NOMO-1 (cell line): ENCODE data around the gene RPL10A.
"Not testable (repeated sequence)": the region's sequence is repeated elsewhere in the genome, so short reads cannot be mapped to it uniquely, and the experiment has no call there.

ENCODE experiments used
- DNase-seq, 2 experiments: peaks; one replicate each; lab custom pipeline; 2025; ENCODE audit not compliant: unreplicated experiment in 2 of 2; lab: John Stamatoyannopoulos, UW

Gene RPL10A

DNA sequence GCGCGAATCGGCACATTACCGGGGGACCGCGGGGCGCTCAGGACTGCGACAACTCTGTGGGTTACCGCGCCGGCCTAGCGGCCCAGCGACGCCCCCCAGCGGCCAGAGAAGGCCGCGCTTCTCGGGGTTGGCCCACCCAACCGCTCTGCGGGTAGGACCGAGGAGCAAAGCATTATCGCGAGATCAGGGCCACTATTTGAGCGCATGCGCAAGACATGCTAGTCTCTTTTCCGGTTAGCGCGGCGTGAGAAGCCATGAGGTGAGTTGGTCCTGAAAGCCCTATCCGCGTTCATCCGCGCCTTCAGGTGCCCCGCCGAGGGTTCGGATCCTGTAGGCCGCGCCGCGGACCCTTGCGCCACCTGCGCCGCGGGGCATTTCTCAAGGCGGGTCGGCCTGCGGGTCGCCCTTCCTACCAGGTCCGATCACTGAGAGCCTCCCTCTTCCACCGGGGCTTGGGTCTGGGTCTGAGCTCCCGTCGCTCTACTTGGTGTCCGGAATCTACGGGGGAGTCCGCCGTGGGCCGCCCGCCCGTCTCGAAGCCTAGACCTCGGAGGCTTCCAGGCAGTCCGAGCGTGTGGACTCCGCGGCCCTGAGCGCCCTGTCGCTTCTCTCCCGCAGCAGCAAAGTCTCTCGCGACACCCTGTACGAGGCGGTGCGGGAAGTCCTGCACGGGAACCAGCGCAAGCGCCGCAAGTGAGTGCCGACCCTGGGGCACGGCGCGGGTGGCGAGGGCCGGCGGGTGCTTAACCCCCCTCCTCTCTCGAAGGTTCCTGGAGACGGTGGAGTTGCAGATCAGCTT, at the start of gene RPL10A:
Gene RPL10A (plus strand): TSS at position 221 of the 799 bp plus-strand sequence. CDS start 34 bp downstream, at position 255.
- peak; percentile 96 to 97 for DNase-seq

DNA sequence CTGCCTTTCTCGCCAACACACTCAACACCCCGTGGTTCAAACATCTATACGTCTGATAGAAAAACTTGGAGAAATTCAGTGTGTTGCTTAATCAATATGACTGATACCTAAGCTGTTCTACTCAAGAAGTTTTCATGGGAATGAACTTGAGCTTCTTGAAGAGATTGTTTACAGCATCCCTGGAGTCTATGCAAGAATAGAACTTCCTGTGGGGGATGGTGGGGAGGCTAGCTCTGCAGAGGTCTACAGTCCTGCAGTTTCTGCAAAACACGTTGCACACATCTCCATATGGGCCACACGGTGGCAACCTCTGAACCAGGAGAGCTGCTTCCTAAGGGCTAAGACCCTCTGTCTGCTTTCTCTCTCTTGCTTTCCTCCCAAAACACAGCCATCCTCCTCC, 48.8 kb upstream of the RPL10A start:
- DNase-seq = peak; percentile 10 to 32

DNA sequence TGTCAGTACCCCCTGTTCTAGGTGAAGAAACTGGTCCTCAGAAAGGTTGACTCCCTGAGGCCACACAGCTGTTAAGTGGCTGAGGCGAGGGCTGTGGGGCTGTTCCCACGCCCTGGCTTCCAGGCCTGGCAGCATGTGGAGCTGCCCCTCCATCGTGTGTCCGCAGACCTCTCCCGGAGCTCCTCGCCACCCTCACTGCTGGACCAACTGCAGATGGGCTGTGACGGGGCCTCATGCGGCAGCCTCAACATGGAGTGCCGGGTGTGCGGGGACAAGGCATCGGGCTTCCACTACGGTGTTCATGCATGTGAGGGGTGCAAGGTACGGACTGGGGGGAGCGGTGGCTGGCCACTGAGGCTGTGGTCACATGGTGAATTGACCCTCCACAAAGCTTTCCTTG, 48.2 kb upstream of the RPL10A start:
- DNase-seq = no peak

DNA sequence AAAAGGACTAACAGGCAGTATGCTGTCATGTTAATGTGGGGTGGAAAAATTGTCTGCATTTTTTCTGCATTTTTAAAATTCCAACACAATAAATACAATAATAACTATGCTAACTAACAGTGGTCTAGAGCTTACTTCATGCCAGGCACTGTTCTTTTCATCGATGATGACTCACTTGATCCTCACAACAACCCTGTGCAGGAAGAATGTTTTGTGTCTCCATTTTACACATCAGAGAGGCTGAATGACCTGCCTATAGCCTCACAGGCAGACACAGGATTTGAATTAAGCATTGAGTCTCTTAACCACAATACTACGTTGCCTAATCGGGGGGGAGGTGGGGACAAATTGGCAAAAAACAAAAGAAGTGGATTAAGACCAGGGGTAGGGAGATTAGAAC, 42.9 kb upstream of the RPL10A start:
- DNase-seq = no peak

DNA sequence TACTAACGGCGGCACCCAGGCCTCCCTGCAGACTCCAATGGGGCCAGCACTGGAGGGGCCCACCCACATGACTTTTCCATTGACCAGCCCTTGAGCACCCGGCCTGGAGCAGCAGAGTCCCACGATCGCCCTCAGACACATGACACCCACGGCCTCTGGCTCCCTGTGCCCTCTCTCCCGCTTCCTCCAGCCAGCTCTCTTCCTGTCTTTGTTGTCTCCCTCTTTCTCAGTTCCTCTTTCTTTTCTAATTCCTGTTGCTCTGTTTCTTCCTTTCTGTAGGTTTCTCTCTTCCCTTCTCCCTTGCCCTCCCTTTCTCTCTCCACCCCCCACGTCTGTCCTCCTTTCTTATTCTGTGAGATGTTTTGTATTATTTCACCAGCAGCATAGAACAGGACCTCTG, 42.1 kb upstream of the RPL10A start:
- DNase-seq = peak; percentile 28 to 72

DNA sequence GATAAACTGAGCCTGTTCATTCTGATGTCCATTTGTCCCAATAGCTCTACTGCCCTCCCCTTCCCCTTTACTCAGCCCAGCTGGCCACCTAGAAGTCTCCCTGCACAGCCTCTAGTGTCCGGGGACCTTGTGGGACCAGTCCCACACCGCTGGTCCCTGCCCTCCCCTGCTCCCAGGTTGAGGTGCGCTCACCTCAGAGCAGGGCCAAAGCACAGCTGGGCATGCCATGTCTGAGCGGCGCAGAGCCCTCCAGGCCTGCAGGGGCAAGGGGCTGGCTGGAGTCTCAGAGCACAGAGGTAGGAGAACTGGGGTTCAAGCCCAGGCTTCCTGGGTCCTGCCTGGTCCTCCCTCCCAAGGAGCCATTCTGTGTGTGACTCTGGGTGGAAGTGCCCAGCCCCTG, 40.8 kb upstream of the RPL10A start:
- DNase-seq = no peak

DNA sequence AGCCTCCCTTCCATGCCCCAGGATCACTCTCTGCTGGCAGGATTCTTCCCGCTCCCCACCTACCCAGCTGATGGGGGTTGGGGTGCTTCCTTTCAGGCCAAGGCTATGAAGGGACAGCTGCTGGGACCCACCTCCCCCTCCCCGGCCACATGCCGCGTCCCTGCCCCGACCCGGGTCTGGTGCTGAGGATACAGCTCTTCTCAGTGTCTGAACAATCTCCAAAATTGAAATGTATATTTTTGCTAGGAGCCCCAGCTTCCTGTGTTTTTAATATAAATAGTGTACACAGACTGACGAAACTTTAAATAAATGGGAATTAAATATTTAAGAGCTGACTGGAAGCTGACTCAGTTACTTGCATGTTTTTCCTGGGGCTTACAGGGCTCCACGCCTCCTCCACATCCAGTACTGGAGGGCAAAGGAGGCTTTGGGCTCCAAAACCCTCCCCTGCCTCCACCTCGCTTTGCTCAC, 40.3 kb upstream of the RPL10A start:
- DNase-seq = no peak

DNA sequence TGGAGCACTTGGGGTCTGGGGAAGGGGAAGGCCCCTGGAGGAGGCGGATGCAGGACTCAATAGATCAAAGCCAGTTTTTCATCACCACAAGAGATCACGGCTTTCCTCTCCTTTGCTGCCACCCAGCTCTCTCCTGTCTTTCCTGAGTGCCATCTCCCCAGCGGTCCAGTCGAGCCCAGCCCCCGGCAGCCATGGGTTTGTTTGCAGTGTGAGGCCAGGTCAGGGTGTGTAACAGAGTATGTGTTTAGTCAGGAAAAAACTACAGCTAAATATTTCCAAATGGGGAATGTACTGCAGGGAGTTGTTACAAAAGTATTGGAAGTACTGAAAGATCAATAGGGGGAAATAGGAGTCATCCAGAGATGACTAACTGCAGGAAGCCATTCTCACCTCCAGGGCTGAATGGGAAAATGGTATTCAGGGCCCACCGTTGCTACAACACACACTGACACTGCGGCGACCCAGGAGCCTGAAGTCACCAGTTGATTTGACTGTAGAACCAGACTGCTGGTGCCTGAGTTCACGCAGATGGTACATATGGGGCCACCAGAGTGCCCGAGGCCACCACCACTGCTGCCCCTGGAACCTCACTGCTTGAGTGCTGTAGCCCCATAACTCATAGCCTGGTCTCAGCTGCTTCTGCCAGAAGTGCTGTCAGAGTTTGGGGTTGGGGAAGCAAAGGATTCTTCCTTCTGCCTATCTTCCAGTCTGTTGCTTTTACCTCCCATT, 39.6 kb upstream of the RPL10A start:
- no peak for DNase-seq

DNA sequence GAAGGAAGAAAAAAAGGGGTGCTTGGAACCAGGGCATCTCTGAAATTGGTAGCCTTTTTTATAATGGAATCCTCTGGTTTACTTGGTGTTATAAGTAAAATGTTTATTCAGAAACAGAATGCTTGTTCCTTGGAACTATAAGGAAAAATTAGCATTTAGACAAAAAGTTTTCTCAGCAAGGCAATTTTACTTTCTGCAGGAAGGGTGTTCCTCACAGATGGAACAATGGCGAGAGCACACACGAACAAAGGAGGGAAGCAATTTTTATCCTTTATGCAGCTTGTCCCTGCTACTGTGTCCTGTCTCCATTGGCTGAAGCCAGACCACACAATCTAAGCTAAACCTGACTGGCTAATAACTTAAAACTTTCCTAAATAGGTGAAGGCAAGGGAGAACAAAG, 38.7 kb upstream of the RPL10A start:
- DNase-seq = no peak

DNA sequence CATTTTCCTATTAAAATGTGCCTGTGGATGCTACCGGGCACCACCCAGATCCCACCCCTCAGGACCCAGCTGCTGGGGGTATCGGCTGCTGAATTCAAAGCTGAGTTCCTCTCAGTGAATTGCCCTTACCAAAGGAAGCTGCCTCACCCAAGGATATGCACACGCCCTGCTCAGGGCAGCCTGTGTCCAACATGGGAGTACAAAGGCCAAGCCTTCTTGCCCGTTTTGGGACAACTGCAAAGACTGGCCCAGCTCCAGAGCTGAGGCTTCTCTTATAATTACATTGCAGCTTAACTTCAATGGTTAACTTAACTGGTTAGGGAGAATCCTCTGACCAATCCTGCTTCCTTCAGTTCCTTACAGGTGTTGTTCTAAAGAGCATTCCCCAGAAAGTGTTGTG, 35.9 kb upstream of the RPL10A start:
- no peak for DNase-seq

DNA sequence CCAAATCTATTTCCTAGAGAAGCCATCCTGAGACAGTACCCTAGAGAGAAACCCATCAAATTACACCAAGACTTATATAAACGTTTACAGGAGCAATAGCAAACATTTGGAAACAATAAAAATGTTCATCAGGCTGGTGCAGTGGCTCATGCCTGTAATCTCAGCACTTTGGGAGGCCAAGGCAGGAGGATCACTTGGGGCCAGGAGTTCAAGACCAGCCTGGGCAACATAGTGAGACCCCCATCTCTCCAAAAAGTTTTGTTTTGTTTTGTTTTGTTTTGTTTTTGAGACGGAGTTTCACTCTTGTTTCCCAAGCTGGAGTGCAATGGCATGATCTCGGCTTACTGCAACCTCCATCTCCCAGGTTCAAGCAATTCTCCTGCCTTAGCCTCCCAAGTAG, 35.5 kb upstream of the RPL10A start:
- DNase-seq = not testable (repeated sequence)

DNA sequence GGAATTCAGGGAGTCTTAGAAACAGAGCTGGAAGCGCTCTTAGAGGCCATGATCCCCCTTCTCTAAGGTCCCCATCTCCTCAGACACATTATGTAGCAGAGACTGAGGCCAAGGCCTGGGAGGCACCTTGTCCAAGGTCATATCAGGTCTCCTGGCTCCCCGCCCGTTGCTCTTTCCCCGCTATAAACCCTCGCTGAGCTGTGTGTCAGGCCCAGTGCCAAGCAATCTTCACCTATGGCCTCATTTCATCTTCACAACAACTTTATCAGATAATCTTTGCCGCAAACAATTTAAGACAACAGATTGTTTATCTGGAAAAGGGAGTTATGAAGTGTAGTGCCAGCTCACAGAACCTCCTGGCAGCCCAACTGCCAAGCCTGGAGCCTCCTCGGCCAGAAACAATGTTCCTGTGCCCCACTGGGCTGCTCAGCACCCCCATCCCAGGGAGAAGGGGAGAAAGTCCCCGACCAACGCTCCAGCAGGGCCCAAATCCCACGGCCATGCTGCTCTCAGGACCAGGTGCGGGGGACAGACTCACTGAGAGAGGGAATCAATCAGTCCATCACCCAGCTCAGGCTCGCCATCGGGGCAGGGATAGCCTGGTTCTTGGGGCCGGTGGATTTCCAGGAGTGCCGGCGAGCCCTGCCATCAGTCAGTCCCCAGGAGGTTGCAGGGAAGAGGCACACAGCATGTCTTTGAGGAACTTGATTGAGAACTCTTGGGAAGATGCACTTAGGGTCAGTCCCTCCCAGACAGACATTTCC, 32.9 kb upstream of the RPL10A start:
- DNase-seq = no peak

DNA sequence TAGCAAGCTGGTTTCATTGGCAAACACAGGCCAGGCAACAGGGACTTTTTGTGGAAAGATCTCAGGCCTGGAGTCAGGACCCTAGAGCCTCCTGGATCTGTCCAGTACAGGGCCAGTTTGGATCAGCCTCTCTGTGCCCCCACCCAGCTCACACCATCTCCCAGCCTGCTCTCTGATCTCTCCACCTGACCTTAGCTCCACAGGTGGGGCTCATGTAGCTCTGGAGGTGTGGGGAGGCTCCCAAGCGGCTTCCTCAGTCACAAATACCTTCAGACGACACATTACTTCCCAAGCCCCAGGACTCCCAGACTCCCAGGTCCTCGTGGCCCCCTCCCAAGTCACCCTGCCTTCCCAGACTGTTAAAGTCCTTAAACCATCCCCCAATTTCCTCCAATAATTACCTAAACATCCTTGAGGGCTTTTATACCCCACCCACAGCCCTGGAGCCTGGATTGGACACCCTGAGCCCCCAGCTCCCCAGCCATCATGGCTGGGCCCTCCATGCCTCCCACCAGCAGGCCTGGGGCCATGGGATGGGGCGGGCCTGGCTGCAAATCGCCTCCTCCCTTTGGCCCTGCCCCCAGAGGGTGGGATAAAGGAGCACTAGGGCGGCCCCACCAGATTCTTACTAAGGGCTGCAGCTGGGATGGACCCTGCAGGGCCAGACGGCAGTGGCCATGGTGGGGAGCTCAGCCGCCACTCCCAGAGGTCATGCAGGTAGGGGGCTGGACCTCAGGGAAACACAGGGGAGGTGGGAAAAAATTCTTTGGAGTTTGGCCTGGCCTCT, 31.9 kb upstream of the RPL10A start:
- DNase-seq = no peak

DNA sequence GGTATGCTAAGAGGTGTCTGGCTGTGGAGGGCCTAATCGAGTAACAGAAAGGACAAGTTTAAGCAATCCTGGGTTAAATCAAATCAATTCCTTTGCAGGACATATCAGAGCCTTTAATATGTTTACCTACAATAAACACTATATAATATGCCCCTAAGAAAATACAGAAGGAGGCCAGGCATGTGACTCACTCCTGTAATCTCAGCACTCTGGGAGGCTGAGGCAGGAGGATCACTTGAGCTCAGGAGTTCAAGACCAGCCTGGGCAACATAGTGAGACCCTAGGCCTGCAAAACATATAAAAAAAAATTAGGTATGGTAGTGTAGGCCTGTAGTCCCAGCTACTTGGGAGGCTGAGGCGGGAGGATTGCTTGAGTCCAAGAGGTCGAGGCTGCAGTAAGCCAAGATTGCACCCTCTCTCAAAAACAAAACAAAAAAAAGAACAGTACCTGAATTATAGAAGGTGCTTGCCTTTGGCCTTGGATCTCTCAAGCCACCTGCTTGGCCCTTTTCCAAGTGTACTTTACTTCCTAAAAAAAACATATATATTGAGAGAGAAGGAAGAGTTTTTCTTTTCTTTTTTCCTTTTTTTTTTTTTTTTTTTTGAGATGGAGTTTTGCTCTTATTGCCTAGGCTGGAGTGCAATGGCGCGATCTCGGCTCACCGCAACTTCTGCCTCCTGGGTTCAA, 29.7 kb upstream of the RPL10A start:
- DNase-seq = not testable (repeated sequence)

DNA sequence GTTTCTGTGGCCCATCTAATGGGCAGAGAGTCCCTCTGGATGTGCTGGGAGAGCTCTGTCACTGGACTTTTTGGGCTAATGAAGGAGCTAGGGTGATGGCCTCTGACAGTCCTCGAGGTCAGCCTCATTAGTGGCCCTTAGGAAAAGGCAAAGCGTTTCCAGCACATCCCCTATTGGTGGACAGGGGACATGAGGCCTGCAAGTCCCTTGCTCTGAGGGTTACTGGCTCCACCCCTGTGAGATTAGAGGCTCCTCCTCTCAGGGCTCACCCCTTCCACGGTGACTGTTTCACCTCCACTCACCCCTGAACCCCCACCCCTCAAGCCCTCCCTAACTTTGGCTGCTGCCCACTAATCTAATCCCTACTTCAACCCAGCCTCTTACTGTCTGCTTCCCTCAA, 28.9 kb upstream of the RPL10A start:
- DNase-seq = no peak

DNA sequence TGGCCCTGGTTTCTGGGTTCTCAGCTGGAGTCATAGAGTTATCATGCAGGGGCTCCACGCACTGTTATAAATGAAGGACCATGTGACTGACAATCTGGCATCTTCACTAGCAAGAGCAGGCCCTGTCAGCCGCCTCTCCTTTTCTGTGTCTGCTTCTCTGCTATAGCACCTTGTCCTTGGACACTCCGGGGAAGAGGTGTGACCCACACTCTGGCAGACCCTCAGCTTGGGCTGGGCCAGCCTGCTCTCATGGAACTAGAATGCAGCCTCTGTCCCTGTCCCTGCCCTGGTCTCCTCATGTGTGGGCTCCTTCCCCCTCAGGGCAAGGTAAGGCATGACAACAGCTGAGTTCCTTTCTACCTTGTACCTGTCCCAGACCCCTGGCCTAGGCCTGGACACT, 27.0 kb upstream of the RPL10A start:
- no peak for DNase-seq

DNA sequence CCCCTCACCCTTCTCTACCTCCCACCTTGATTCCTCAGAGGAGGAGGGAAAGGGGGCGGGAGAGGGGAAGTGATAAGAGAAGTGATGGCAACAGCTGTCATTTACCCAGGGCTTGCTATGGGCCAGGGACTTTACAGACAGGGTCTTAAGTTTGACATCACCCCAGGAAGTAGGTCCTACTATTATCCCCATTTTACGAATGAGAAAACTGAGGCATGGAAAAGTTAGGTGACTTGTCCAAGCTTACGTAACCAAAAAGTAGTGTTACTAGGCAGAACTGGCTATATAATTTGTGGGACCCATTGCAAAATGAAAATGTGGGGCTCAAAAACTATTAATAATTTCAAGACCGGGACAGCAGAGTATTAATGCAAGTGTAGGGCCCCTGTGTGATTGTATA, 26.6 kb upstream of the RPL10A start:
- DNase-seq = no peak

DNA sequence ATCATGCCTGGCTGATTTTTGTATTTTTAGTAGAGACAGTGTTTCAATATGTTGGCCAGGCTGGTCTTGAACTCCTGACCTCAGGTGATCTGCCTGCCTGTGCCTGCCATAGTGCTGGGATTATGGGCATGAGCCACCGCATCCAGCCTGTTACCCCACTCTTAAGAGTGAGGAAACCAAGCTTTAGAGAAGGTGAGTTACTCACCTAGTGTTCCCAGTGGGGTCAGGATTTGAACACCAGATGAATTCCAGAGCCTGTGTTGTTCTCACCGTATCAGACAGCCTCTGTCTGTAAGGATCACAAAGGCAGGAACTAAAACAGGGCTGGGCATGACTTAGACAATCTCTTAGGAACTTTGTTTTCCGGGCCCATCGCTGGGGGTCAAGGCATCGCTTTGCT, 25.5 kb upstream of the RPL10A start:
- DNase-seq = no peak

DNA sequence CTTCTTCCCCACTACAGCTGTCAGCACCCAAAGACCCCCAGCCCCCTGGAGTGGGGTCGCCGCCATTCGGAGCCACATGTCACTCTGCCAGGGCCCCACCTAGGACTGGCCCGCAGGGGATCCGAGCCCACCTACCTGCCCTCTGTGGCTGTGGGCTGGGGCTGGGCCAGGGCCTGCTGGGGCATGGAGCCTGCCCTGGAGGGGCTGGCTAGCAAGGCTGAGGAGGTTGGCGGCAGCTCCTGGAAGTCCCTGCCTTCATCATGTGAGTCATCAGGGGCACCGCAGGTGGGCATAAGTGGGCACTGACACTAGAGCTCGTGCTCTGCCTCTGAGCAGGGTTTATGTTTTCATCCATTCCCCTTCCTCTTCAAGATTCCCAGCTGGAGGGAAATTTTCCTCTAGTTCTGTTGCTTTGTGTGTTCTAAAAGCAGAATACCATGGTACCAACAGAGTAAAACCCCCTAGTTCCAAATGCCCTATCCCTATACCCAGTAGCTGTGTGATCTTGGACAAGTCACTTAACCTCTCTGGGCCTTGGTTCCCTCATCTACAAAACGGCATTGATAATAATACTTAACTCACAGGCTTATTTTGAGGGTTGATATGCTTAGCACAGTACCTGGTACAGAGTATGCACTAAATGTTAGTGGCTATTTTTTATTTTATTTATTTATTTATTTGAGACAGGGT, 24.7 kb upstream of the RPL10A start:
- no peak for DNase-seq
